Anterior cingulate cortex (tissue), 58 donors: ENCODE results near the gene CAMK2A.

Source experiments
- DNase-seq, 58 donors: peaks; one replicate each; lab custom pipeline; 2025; lab: John Stamatoyannopoulos, UW

The CAMK2A gene

DNA sequence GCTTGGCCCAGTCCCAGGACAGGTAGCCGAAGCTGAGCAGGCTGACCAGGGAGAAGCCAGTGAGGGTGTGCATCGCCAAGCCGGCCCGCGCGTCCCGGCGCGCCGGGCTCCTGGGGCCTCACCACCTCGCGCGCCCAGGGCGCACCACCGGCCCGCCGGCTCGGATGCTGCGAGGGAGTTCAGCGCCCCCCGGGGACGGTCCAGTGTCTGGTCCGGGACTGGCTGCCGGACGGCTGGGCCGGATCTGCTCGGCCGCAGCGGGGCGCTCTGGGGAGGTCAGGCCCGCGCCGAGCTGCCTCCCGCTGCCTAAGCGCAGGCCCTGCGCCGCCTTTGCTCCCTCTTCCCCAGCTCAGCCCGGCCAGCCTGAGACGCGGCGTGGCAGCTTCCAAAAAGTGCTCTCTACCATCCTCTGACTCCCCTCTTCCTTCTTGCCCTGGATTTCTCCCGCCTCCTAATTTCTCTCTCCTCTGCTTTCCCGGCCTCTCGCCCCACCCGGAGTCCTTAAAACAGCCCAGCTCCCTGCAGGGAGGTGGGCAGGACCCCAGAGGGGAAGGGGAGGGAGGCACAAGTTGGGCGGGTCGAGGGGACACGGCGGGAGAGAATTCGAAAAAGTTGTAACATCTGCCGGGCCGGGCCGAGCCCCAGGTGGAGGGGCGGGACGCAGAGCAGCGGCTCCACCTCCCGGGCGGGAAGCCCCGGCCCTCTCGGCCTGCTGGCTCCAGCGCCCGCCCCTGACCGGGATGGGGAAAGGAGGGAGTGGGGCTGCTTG, 12.9 kb upstream of the CAMK2A start, which contains the start of gene ARSI:
Gene ARSI (minus strand): TSS at position 605 of the 769 bp plus-strand sequence. CDS start 532 bp downstream, at position 73.
- DNase-seq, result peak in 1 of 58 donors; percentile 54

DNA sequence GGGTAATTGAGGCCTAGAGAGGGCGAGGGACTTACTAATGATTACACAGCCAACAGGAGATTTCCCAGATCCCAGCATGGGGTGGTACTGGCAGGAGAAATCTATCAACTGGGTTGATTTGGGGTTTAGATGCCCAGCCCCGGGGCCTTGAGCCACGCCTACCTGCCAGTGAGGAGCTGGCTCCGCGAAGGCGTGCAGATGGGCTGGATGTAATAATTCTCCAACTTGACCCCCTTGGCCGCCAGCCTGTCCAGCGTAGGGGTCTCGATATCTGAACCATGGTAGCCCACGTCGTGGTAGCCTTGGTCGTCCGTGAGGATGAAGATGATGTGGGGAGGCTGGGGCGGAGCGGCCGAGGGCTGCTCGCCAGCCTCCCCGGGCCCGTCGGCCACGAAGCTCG, 12.3 kb upstream of the CAMK2A start:
- no peak for DNase-seq

DNA sequence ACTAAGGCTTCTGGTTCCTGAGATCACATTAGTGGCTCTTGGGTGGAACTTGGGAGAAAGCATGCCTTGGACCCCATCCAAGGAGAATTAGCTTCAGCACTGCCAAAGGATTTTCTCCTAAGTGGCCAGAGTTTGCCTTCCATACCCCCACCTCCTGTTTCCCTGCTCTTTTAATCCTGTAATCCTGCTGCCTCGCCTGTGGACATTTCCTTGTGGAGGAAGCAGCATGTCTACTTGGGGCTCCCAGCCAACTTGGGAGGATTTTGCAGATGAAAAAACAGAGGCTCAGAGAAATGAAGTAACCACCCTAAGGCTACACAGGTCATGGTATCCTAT, 11.6 kb upstream of the CAMK2A start:
- DNase-seq, result no peak

DNA sequence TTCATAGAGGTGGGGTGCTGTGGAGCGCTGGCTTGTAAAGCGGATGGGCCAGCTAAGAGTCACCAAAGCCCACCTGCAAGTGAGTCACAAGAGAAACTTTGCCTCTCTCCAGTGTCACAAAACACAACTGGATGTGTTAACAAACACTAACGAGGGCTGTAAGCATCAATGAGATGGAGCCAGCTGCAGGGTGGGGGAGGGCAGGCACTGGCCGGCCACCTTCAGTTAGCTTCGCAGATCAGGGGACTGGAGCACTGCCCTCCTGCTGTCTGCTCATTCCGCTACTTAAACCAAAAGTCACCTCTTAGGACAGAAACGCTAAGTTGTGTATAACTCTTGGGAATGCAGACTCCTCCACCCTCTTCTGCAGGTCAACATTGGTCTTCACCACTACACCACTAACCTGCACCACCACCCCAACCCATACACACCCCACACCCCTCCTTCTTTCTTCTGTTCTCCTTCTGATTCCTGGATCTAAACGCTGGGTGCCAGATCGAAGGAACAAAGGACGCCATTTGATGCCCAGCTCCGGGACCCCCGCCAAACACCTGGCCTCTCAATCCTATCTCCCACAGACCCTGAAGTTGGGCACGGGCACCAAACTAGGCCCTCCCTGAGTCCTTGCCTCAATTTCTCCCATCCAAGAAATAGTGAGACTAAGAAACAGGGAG, 11.1 kb upstream of the CAMK2A start:
- no peak for DNase-seq

DNA sequence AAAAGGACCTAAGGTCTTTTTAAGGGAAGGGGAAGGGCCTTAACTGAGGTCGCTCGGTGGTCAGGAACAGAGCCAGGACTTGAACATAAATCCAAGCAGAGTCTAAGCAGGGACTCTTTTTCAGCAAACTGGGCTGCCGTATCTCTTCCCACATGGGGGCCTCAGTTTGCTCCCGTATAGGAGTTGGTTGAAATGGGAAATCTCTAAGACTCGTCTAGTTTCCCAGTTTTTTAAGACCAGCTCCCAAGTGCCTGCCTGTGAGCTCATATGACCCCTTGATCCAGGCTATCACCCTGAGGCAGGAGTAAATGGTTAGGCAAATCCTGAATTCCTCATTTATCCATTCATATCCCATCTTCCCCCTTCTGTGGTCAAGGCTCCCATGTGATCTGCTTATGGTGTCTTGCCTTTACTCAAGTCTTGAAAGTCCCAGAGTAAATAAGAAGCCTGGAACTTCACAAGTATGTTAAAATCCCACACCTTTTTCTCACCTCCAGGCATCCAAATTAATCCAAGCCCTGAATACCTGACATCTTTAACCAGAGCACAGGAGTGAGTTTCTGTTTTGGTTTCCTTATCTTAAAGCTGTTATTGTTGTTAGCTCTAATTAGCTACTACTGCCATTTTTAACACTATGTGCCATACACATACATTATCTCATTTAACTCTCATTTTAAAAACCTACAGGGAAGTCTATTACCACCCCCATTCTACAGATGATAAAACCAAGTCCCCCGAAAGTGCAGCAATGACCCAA, 10.2 kb upstream of the CAMK2A start:
- DNase-seq, result no peak

DNA sequence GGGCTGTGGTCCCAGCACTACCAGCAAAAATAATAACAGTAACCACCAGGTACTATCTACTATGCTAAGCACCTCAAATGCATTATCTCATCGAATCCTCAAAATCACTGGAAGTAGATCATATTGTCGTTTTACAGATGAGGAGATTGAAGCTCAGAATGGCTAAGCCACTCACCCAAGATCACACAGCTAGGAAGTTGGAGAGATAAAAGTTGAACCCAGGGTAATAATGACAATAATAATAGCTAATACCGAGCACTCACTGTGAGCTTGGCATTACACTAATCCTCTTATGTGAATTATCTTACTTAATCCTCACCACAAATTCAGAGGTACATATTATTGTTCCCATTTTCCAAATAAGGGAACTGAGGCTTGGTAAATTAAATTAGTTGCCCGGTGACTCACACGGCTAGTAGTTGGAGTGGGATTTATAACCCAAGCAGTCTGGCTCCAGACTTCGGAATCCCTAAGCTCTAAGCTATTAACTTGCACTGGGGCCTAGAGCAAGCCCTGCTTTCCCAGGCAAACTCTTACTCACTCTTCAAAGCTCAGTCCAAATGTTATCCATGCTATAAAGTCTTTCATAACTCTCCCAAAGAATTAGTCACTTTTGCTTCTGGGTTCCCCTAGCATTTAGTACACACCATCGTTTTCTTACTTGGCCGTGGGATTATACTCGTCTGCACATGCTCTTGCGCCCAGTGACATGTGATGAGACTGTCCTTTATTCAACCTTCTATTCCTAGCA, 9.3 kb upstream of the CAMK2A start:
- DNase-seq, result no peak

DNA sequence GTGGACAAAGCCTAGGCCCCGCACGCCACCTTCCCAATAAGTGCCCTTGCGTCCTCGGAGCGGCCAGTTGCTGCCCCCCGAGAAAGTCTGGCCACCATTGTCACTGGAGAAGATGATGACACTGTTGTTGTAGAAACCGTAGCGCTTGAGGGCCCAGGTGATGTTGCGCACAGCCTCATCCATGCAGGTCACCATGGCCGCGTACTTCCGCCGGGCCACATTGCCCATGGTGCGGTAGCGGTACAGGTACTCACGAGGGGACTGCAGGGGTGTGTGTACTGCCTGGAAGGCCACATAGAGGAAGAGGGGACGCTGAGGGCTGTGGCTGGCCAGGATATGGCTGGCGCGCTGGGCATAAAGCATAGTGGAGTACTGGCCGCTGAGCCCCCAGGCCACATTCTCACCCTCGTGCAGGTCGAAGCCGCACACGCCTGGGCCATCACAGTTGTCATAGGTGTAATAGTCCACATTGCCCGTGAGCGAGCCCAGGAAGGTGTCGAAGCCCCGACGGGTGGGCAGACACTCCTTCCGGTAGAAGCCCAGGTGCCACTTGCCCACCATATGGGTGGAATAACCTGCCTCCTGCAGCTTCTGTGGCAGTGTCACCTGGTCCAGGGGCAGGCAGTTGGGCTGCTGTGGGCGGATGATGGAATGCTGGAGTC, 8.5 kb upstream of the CAMK2A start:
- no peak for DNase-seq

DNA sequence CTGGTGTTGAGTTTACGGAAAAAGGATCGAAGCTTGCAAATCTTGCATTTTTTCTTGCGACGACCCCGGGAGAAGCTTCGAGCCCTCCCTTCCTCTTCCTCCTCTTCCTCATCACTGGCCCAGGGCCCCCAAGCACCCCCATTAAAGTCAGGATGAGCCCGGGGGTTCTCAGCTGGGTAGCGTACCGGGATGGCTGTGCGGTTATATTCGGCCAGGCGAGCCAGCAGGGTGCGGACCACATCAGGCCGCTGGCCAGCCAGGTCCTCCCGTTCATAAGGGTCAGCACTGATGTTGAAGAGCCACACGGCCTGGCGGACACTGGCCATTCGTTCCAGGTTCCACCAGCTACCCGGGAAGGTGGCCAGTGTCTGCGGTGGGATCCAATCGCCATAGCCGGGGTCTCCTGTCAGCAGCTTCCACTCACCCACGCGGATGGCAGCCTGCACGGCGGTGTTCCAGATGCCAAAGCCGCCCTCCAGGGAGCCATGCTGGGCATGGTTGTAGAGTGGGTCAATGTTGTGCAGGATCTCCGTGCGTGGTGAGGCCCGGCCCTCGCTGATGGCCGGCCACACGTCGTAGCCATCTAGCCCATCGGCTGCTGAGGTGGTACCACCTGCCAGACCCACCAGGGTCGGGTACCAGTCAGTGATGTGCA, 7.8 kb upstream of the CAMK2A start:
- DNase-seq, result no peak

DNA sequence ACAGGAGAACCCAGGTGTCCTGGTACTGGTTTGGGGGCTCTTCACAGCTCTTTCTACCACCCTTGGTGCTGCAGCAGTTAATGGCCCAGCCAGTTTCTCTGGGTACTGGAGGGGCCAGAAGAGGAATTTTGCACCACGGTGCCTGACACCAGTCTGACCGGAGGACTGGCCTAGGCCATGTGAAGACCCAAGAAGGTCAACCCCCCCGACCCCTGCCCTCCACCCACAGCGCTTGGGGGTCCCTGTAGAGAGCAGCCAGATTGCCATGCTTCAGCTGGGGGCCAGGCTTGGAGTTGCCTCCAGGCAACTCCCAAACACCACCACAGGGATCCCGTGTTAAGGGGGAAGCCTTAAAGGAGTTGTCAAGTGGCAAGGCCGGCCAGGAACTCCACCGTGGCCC, 6.9 kb upstream of the CAMK2A start:
- no peak for DNase-seq

DNA sequence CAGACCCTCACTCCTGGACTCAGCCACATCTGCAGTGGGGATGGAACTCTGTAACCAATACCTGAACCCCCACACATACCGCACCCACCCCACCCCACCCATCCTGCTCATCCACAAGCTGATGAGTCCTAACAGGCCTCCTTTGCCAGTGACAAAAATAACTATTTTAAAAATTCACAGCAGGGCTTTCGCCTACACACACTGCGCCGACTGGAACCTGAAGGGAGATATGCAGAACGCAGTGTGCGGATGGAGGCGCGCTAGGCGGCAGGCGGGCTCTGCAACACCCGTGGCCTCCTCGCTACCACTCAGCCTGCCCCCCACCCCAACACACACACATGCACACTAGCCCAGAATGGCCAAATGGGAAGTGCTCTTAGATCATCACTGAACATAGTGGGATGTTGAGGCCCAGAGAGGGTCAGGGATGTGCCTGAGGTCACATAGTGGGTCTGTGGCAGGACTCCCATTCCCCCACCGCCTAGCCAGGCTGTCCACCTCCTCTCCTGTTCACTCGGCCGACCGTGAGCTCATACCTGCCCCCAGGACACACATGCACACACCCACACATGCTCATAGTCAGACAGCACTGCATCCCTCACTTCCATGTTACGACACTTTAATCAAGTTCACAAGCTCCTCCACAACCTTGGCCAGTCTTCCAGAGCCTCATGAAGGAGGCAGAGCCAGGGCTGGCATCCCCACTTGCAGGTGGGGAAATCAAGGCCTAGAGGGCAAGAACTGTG, 6.3 kb upstream of the CAMK2A start:
- DNase-seq, result peak in 31 of 58 donors; percentile 29 to 85 (median 54)

DNA sequence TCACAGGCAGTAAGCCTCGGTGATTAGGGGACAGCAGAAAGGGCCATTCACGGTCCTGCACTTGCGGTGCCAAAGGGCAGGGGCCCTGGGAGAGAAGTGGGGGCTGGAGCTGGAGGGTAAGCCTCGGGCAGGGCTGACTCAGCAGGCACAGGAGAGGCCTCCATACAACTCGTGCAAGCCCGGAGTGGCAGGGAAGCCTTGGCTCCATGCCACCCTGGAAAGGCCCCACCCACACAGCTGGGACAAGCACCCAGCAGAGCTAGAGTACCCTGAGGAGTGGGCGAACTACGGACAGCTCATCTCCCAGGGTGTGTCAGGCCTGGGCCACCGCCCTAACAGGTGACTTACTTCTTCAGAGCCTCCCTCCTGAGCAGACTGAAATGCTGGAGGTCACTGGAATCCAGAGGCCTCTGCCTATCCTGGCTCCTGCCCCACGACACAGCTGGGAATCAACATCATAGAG, 5.6 kb upstream of the CAMK2A start:
- DNase-seq, result peak in 16 of 58 donors; percentile 23 to 74 (median 38)

DNA sequence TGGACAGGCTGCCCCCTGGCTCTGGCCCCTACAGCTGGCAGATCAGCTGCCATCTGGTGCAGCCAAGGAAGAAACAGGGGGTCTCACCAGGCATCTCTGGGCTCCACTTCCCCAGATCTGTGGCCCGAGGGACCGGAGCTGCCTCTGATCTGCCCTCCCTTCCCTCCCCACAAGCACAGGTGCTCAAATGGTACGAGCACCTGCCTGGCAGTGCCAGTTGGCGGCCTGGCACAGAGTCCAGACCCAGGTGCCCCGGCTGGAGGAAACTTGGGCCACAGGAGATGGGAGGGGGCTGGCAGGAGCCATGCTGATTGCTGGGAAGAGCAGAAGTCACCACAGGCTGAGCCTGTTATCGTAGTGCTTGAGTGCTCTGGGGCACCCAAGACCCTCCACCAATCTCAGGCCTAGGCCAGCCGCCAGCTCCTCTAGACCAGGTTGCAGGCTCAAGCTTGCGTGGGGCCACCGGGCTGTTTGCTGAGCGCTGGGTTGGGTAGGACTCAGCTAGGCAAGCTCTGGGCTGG, 5.0 kb upstream of the CAMK2A start:
- no peak for DNase-seq

DNA sequence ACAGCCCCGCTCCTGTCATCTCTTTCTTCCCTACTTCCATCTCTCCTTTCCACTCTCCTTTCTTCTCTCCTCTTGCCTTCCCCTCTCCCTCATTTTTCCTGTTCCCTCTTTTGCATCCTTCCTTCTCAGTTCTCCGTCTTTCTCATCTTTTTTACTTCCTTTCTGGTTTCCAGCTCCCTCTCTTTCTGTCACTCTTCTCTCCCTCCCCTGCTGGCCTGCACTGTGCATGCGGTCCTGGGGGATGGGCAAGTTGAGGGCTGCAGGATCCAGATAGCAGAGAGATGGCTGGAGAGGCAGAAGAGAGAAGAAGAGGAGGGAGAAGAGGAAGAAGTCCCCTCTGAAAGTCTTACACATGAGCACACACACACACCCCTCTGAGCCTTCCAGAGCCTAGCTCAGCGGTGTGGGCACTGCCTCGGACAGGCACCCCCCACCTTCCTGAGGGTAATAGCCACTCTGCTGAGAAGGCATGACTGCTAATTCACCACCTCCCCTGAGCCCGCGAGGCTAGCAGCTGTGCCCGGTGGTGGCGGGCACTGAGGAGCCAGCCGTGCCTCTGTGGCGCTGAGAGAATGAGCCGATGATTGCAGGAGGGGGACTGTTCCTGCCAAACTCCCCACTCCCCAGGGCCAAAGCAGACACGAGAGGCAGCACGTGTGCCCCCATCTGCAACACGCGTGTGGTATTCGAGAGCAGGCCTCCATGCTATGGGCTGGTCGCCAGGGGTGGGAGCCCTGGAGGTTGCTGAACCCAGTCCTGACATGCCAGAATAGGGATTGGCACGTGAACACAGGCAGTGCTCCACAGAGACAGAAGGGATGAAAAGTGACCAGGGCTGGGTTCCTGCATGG, 3.7 kb upstream of the CAMK2A start:
- DNase-seq, result peak in 8 of 58 donors; percentile 20 to 49 (median 39)

DNA sequence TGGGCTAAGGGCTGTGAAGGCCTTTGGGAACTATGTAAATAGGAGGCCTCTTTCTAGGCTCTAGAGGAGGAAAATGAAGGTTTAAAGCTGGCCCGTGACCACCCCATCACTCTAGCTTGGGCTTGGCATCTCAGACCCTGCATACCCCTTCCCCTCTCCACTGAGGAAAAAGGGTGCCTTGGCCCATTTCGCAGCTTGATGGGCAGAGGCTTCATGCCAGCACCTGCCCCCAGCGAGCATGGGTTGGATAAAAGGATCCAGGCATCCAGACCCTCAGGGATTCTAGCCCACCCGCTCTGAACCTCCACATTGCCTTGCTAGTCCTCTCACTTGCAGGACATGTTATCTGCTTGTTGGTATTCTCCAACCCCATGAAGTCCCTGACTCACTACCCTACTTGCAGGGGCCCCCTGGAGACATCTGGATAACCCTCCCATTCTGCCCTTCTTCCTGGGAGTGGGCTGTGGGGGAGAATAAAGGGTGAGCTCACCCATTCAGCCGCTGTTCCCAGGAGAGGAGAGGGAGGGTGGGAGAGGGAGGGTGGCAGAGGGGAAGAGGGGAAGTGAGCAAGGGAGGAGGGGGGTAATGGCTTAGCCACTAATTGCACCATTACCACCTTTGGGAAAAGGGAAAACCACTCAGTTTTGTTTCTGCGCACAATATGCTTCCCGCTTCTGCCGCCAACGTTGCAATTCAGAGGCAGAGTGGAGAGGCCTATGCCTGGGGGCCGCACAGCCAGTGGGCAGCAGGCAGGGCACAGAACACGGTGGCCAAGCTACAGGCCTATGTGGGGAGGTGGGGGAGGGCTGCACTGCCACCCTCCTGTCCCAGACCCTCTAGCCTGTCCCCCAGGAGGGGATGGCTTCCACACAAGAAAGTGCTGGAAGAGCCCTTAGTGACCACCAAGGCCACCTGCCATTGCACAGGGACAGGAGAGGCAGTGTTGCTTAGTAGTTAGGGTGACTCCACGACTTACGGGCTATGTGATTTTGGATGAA, 2.1 kb upstream of the CAMK2A start:
- no peak for DNase-seq

DNA sequence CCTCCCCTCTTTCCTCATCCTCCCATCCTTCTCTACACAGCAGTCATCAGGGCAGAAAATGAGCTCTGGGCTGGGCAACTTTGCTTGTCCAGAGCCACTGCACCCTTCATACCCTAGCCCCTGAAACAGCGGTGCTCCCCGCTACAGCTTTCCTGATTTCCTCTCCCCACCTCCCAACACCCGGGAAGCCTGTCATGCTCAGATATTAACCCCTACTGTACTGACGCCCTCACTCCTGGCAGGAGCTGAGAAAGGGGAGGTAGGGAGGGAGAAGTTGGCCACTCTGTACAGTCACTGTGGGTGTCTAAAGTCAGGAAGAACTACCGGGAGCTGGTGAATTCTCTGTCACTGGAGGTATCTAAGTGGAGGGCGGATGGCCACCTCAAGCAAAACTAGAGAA, 782 bp downstream of the CAMK2A start:
- no peak for DNase-seq

DNA sequence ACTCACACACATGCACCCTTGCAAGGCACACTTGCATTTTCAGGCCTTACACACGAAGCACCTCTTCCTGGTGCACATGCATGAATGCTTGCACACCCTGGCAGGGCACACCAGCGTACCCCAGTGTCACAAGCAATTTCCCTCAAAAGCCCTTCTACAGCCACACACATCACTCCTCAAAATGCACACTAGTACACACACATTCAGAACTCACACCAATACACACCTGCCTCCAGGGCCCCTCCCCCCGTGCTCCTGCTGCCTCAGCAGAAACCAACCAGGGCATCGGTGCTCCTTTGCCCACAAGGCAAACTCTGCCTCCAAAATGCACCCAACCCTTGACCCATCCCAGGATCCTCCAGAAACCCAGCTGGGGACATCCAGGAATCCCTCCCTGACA, 1.2 kb downstream of the CAMK2A start:
- no peak for DNase-seq
